GM21786 (cell line): ENCODE measurements around the gene PUS3.
A peak's percentile ranks its signal among the peaks of the same experiment; 100 is the strongest.

ENCODE experiments used
- ATAC-seq: cut with Tn5 transposase; IDR thresholded peaks from one replicate; pipeline ENCODE4 v1.9.1; 2021; ENCODE audit not compliant: unreplicated experiment

The PUS3 gene

DNA sequence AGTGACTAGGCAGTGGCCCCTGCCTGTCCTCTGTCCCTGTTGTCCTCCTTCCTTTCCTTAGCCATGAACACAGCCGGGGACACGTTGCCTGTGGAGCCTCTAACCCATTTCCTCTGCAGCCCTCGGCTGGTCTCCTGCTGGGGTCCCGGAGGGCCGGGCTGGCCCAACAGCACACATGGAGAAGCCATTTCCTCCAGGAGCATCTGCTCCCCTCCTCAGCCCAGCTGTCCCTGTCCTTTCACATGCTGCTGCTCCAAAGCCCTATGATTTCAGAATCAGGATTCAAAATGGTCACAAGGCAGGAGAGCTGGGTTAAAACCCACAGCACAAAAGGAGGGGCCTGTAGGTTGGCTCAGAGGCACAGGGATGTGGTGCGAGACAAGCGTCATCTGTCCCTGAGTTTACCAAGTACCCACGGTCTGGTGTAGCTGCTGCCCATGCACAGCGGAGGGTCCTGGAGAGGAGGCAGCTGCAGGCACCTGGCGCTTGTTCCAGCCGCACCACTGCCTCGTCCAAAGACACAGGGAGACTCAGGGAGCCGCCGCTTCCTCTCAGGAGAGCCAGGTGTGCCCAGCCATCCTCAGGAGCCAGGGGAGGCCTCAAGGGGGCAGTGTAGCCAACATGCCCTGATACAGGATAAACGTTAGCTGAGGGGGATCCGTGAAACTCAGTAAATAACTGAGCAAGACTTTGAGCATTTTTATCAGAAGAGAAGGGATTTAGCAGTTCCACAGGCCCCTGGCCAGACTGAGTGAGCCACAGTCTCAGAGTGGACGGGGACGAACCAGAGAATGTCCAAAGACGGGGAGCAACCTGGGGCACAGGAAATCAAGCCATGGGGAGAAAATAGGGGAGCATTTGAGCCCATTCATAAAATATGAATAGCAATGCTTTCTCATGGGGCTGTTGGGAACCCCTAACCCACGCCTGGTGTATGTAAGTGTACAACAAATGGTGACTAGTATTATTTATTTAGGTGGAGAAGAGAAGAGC is 38.9 kb upstream of the PUS3 start:
- ATAC-seq: peak; percentile 45

DNA sequence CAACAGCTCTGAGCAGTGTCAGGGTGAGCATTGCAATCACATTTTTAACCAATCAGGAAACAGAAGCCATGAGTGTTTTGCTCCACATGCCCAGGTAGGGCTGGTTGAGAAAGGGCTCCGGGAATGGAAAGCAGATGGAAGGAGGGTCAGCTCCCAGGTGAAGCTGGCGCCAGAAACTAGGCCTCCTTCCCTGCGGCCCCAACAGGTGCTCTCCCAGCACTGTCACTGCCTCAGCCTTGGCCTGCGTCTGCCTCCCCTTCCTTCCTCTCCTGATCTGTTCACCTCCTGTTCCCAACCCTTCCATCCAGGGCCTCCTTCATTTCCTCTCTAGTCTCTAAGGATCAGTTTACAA is 38.2 kb upstream of the PUS3 start:
- no peak for ATAC-seq

DNA sequence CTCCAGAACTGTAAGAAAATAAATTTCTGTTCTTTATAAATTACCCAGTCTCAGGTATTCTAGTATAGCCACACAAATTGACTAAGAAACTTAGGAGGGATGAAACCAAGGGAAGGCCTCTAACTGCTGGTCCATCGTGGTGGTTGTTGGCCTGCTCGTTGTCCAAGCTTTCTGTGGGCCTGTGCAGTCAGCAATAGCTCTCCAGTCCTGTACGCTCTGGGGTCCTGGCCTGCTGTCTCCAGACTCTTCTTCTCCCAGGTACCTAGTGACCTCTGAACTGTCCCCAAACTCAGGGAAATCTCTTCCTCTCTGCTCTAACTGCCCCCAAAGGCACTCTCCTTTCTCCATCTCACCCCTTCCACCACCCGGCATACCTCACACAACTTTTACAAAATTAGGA is 37.1 kb upstream of the PUS3 start:
- no peak for ATAC-seq

DNA sequence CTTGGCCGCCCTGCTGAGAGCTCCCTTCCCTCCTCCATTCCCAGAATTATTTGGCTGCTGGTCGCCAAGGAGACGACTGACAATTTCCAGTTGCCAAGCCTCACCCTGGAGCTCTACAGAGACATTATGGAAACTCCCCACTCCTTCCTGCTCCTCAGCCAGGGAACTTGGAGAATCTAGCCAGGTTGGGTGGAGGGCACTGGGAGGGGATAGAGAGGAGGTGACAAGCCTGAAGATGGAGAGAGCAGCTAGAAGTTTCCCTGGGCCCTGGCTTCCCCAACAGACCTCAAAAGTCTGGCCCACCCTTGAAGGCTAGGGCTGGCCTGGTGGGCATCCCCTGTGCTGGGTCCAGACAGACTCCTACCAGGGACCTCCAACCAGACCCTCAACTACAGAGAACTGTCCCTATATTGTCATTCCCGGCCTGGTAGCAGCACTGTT is 36.1 kb upstream of the PUS3 start:
- no peak for ATAC-seq

DNA sequence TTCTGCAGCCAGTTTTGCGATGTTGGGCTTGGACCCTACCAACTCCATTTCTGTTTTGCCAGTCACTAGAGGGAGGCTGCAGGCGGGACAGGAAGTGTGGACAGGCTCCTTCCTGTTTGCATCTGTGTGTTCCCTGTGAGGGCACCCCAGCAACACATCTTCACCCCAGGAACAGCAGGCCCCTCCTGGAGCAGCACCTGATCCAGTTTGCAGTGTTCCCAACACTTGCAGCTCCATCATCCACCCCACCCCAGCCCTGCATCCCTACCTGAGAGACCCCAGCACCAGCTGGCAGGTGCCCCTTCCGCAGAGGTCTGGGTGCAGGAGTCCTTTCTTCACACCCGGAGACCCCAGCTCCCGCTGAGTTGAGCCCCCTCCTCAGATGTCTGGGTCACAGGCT is 35.4 kb upstream of the PUS3 start:
- no peak for ATAC-seq

DNA sequence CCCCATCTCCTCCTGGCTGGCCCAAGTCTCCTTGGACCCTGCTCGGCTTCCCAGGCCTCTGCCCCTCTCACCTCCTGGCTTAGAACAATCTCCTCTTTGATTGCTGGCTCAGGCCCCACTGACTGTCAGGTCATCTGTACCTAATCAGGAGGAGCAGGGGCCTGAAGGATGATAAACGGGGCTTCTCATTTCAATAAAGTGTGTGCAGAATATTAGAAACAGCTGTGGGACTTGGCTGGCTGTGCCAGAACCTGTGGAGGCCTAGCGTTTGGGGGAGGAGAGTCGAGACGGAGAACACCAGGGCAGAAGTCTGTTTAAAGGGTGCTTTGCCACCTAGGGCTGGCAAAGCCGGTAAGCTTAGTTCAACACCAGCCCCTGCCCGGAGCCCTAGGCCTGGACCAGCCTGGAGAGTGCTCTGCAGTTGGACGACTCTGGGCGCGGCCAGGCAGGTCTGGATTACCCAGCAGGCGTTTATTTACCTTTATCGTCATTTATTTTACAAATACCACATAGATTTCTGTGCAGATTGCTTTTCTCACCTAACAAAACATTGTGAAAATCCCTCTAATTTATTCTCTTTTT is 32.7 kb upstream of the PUS3 start:
- ATAC-seq: no peak

DNA sequence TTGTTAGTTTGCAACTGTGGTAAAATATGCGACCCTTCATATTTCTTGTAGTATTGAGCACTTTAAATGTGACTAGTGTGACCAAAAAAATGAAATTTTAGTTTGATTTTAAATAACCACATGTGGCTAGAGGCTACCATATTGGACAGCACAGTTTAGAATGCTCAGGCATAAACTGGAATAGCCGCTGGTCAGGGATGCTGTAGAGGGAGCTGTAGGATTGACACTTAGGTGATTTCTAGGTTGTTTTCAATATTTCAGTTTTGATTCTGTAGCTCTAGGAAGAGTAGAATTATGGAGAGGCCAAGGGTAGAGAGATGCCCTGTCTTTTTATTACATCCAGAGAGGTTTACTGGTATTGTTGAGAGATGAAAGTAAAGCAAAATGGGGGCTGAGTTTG is 32.0 kb upstream of the PUS3 start:
- no peak for ATAC-seq

DNA sequence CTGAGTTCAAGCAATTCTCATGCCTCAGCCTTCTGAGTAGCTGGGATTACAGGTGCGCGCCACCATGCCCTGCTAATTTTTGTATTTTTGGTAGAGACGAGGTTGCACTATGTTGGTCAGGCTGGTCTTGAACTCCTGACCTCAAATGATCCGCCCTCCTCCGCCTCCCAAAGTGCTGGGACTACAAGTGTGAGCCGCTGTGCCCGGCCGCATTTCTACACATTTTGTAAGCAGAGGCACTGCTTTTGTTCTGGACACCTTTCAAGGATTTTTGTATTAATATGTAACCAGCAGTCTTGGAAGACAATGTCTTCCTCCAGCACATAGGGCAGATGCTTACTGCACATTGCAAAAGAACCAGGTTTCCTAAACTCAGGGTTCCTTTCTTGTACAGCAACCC is 31.5 kb upstream of the PUS3 start:
- no peak for ATAC-seq

DNA sequence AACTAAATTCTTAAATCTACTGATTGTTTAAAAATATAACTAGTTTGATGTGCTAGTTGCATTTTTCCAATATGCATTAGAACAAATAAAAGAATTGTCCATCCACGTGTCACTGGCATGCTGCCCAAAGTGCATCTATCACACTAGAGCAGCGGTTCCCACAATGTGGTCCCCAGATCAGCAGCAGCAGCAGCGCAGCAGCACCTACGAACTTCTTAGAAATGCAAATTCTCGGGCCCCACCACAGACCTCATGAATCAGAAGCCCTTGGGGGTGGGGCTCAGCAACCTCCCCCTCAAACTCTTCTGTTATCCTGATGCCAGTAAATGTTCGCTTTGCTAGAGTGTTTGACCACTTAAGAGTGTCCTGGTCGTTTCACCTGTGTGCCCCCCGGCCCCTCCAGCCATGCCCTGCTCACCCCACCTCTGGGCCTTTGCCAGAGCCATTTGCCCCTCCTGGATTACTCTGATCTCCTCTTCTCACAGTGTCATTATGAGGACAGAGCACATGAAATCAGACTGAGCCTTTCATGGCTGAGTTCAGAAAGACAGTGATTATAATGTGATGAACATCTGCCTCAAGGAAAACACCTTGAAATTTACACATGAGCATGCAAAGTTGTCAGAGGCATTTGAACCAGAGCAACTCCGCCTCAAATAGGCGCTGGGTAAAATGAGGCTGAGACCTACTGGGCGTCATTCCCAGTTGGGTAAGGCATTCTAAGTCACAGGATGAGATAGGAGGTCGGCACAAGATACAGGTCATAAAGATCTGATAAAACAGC is 30.2 kb upstream of the PUS3 start:
- no peak for ATAC-seq

DNA sequence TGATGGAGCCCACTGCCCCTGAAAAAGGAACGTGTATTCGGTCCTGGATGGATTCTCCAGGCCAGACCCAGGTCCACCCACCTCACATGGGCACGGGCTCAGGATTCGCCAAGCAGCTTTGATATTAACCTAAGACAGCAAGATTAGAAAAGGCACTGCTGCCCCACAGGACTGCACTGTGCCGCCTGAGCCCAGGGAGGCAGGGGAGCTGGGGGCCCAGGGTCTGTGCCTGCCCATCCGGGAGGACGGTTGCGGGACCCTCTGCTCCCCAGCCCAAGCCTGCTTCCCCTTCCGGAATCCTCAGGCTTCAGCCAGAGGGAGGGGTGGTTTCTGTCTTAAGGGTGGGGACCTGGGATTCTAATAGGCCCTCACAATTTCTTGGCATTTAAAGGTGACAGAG is 29.3 kb upstream of the PUS3 start:
- ATAC-seq: no peak

DNA sequence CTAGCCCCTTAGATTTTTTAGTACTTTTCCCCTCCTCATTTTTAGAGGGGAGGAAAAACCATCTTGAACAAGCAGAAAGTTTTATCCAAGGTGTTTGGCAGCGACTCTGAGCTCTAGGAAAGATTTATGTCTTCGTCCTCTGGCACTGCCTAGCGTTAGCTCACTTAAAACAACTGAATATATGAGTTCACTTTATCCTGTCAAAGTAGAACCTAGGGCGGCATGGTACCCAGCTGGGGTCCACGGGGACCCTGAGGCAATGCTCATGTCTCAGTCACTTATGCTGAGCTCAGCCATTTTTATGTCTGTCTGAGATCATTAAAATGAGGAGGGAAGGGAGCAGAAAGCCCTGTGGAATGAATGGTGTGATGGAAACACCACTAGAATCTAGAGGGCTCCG is 28.7 kb upstream of the PUS3 start:
- ATAC-seq: no peak

DNA sequence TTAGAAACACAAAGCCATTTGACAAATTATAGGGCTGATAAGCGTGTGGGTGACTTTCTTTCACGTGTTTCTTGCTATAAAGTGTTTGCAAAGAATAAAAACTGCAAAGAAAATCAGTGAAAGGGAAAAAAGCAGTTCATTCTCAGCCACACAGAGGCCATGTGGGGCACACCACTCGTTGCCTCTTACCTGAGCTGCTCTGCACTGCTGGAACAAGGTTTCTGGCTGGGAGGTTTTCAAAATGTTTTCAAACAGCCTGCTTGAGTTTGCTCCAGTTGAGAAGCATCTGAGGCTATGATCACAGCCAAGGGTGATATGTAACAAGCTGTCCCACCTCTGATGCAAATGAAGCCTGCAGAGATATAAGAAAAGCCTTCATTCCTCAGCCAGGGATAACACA is 28.1 kb upstream of the PUS3 start:
- ATAC-seq: no peak

DNA sequence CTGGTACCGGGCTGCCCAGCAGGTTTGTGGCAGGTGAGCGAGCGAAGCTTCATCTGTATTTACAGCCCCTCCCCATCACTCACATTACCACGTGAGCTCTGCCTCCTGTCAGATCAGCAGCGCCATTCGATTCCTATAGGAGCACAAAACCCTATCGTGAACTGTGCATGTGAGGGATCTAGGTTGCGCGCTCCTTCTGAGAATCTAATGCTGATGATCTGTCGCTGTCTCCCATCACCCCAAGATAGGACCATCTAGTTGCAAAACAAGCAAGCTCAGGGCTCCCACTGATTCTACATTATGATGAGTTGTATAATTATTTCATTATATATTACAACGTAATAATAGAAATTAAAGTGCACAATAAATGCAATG is 27.1 kb upstream of the PUS3 start:
- no peak for ATAC-seq

DNA sequence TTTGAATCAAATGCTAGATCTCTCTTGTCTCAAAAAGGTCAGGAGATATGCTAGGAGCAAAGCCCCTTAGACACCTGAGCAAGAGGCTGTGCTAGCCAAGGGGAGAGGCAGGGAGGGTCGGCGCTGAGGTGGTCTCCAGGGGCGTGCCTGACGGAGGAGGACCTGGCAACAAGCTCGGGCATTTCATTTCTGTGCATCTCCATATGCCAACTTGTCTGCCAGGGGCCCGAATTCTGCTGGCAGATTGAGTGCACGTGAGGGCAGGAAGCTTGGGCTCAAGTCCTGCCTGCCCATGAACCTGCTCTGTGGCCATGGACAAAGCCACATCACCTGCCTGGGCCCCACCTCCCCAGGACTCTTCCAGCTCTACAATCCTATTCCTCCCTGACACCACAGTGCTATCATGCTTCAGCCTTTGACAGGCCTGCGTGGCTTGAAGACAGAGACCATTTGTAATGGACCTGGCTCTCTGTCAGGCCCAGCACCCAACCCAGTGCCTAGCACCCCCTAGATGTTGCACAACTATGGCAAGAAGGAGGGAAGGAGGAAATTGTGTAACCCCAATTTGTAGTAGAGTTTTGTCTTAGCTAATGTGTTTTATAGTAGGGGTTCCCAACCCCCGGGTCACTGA is 26.6 kb upstream of the PUS3 start:
- no peak for ATAC-seq

DNA sequence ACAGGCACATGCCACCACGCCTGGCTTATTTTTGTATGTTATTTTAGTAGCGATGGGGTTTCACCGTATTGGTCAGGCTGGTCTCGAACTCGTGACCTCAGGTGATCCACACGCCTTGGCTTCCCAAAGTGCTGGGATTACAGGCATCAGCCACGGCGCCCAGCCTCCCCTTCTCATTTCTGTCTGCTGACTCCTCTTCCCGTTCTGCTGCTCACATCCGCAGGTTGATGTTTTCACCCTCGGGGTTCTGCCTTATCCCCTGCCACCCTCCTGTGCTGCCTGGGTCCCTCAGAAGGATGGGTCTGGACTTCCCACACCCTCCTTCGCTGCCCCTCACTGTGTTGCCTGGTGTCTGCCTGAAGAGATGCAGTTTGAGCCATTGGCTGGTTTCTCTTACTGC is 23.7 kb upstream of the PUS3 start:
- no peak for ATAC-seq

DNA sequence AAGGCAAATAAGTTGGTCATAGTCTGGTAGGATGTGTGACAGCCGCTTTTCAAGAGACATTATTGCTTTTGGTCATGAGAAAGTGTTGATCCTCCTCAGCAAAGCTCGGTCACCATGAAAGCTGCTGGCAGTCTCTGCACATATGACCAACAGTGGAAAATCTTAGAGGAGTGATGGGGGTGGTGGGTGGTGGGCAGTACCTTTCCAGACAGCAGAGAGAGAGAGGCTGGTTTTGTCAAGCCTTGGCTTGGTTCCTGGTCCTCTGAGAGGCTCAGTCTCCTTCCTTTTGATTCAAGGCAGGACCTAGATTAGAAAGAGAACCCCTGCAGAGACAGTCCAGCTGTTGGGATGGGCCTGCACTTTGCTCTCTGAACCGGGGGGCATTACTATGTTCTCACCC is 22.8 kb upstream of the PUS3 start:
- no peak for ATAC-seq

DNA sequence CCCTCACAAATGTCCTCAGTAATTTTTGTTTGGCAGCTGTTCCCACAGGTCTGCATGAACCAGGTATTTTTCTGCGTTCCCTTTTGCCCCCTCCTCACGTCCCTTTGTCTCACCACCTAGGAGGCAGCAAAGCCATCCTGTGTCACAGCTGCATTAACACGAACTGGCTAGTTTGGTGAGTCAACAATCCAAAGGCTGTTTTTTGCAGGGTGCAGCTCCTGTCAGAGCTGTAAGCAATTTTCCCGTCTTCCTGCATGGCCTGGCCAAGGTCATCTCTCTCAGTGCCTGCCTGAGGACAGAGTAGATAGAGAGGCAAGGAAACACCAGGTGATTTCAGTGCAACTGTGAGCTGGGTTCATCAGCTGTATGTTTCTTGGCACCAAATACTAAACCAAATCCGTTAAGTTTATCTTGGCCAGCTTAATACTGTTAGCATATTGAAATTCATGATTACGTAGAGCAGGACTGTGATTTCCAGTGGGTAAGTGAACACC is 22.3 kb upstream of the PUS3 start:
- no peak for ATAC-seq

DNA sequence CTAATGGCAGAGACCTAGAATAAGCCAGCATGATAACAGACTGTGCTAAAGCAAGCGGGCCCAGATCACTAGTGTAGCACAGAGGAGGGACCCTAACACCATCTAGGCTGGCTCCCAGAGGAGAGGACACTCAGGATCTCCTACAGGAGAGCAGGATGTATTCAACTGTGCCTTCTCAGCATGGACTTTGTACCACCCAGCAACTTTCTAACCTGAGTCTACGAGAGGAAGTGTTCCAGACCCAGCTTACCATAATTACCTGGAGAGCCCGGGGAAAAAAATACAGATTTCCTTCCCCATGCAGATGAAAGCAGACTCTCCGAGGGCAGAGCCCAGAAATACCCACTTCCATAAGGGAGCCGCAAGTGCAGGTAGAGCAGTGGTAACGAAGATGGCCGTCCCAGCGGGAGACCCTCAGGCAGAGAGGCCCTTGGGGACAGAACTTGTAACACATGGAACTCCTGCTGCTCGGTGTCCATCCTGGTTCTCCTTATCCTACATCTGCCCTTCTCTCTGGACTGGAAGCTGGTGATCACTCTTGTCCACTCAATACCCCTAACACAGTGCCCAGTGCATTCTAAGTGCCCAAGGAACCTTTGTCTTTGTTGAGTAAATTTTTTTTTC is 21.5 kb upstream of the PUS3 start:
- ATAC-seq: no peak

DNA sequence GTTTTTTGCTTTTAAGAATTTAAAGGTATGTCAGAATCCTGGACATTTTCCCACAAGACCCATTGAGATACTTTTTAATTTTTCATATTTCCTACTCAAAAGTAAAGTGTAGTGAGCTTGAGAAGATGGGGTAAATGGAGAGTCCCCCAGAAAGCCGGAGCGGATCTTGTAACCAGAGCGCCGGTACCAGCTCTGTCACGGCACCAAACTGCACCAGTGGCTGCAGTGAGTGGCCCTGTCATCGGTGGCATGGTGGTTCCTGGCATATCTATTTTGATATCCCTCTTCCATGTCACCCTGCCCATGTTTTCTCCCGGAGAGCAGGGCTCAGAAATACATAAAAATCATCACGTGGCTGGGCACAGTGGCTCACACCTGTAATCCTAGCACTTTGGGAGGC is 20.6 kb upstream of the PUS3 start:
- ATAC-seq: no peak

DNA sequence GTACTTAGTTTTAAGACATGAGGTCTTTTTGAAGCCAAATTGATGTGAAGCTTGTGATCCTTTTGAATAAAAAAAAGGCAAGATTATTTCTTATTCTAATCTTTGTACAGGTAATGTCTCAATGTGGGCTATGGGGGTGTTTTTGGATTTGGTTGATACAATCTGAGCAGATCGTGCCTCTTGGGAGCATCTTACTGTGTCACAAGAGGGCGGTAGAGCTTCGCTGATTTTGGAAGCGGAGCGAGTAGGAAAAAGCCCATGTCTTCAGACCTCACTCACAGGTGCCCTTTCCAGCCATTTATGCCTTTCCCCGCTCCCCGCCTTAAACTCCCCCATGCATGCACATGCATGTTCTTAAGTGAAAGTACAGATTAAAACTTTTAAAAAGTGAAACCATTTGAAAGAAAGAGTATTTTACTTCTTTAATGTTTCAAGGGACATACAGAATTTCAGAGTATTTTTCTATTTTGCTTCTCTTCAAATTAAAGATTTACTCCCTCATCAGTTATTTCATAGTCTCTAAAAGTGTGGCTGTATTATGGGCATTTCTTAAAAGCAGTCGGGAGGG is 20.1 kb upstream of the PUS3 start:
- ATAC-seq: no peak

DNA sequence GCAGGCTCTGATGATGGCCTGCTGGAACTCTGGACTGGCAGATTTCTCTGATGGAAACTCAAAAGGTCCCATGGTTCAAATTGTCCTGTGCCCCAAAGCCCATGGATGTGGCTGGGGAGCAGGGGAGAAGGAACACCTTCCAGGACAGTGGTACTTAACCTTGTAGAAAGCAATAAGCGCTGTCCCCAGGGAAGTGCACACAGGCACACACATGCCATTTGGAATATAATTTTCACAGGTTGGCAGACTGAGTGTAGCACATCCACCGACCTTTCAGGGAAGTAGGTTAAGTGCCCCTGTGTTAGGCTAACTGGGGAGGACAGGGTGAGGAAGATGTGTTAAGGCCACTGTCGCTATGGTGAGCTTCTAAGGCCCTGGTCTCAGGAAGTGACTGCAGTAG is 19.1 kb upstream of the PUS3 start:
- no peak for ATAC-seq
